Stimulated activated effector memory CD8-positive, alpha-beta T cell treated with anti-CD3 and anti-CD28 coated beads, Interleukin-12 subunit alpha, Interleukin-12 subunit beta, amount 100 ng/mL, for 72 hours (primary cell): ENCODE results near the gene CDK19.
"Not testable (repeated sequence)": the region's sequence is repeated elsewhere in the genome, so short reads cannot be mapped to it uniquely, and the experiment has no call there.

Source experiments
- ATAC-seq: fragments of 150-1000 bp; cut with Tn5 transposase; 2 replicates; pipeline ENCODE4 v1.10.0; 2021
- DNase-seq, 2 donors: peaks; one replicate each; pipeline ENCODE4 v3.0.0; 2021 to 2022; ENCODE audit warnings: low spot score in 2 of 2
- H3K27ac Mint-ChIP-seq: one replicate; pipeline ENCODE4 v1.8.0; 2022; ENCODE audit warnings: mild to moderate bottlenecking, mixed read lengths
- H3K36me3 Mint-ChIP-seq: one replicate; pipeline ENCODE4 v1.8.0; 2022; ENCODE audit warnings: mild to moderate bottlenecking, mixed read lengths
- H3K4me1 Mint-ChIP-seq: one replicate; pipeline ENCODE4 v1.8.0; 2022; ENCODE audit warnings: mixed read lengths
- H3K4me3 Mint-ChIP-seq: one replicate; pipeline ENCODE4 v1.8.0; 2022; ENCODE audit warnings: mild to moderate bottlenecking, mixed read lengths
- H3K9me3 Mint-ChIP-seq: one replicate; pipeline ENCODE4 v1.8.0; 2022; ENCODE audit warnings: mixed read lengths

CDK19 gene

DNA sequence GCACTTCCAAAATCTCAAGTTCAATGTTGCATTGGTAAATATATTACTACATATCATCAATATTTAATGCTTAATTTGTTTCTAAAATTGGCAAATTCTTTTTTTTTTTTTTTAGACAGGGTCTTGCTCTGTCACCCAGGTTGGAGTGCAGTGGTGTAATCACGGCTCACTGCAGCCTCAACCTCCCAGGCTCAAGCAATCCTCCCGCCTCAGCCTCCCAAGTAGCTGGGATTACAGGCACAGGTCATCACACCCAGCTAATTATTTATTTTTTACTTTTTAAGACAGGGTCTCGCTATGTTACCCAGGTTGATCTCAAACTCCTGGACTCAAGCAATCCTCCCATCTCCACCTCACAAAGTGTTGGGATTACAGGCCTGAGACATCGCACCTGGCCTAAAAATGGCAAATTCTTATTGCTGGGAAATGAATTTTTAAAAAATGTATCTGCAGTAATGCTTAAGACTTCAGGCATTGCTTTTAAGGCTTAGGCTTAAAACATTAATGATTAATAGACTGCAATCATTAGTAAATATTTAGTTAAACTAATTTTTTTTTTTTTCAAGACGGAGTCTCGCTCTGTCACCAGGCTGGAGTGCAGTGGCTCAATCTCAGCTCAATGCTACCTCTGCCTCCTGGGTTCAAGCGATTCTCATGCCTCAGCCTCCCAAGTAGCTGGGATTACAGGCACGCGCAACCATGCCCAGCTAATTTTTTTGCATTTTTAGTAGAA lies 61.2 kb downstream of the CDK19 start:
- not testable (repeated sequence) for DNase-seq, H3K27ac Mint-ChIP-seq, ATAC-seq, H3K4me3 Mint-ChIP-seq, H3K36me3 Mint-ChIP-seq, H3K9me3 Mint-ChIP-seq
- H3K4me1 Mint-ChIP-seq, result peaks cover 17% of the 10 kb centered on the region

DNA sequence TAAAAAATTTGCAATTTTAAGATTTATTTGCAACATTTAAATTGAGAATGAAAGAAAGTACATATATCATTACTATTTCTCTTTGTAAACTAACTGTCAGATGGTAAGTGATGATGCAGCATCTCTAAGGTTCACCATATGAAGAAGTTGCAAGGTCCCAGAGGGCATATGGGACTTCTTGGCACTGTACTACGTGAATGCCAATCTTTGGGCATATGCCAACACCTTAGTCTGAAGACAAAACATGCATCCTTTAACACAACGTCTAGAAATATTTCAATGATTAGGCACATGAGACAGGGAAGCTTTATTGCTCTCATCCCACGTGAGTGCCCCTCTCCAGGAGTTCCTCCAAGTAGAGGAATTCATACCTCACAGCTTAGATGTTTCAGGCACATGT lies 66.8 kb downstream of the CDK19 start:
- Mint-ChIP-seq H3K9me3 (no peaks in the 10 kb centered on the region), H3K4me3 (no peak overlapping the region), H3K36me3 (no peaks in the 10 kb centered on the region), H3K27ac (no peak overlapping the region), H3K4me1 (peaks cover 4% of the 10 kb centered on the region)
- DNase-seq (no peak), ATAC-seq (no peak)

DNA sequence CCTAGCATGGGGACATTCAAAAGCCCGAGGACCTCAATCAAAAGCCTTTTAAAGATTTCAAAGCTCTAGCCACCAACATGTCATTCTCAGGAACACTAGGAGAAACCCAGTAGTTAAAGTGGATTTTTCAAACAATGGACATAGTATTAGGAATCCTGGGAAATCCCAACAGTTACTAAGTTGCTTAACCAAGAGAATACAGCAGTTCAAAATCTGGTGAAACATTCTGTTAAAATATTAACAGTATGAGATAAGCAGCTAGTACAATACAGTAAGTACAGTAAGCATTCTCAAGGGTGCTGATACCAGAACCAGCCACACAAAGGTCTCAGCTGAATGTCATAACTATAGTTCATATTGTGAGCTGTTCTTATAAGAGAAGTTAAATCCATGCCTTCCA lies 68.6 kb downstream of the CDK19 start:
- ATAC-seq (no peak), DNase-seq (no peak)
- peaks cover 4% of the 10 kb centered on the region for H3K4me1 Mint-ChIP-seq
- peaks cover 10% of the 10 kb centered on the region for H3K9me3 Mint-ChIP-seq
- no peak overlapping the region for H3K27ac Mint-ChIP-seq
- H3K36me3 Mint-ChIP-seq, result no peaks in the 10 kb centered on the region
- H3K4me3 Mint-ChIP-seq, result no peak overlapping the region

DNA sequence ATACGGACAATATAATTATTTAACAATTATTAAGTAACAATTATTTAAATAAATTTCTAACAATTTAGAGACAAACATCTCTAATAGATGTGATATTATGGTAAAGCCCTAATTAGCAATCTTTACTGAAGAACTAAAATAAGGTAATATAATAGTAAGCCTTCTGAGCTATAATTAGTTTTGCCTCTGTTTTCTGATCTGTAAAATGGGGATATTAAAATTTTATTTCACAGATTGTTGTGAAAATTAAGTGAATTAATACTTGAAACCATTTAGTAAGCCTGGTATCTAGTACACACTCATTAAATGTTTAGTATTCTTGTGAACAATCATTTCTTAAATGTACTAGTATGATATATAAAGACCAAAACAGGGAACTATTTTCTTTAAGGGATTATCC lies 70.3 kb downstream of the CDK19 start:
- Mint-ChIP-seq H3K9me3 (peaks cover 18% of the 10 kb centered on the region), H3K27ac (no peak overlapping the region), H3K4me3 (no peak overlapping the region), H3K36me3 (no peaks in the 10 kb centered on the region), H3K4me1 (no peaks in the 10 kb centered on the region)
- no peak for DNase-seq
- no peak for ATAC-seq

DNA sequence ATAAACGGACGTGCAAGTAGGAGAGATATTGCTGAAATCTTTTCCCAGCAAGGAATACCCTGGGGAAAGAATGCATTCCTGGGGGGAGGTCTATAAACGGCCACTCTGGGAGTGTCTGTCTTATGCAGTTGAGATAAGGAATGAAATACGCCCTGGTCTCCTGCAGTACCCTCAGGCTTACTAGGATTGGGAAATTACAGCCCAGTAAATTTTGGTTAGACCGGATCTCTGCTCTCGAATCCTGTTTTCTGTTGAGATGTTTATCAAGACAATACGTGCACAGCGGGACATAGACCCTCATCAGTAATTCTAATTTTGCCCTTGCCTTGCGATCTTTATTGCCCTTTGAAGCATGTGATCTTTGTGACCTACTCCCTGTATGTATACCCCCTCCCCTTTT lies 72.7 kb downstream of the CDK19 start:
- H3K36me3 Mint-ChIP-seq, H3K4me3 Mint-ChIP-seq, DNase-seq, ATAC-seq, H3K27ac Mint-ChIP-seq, H3K4me1 Mint-ChIP-seq: not testable (repeated sequence)
- H3K9me3 Mint-ChIP-seq, result peaks cover 18% of the 10 kb centered on the region

DNA sequence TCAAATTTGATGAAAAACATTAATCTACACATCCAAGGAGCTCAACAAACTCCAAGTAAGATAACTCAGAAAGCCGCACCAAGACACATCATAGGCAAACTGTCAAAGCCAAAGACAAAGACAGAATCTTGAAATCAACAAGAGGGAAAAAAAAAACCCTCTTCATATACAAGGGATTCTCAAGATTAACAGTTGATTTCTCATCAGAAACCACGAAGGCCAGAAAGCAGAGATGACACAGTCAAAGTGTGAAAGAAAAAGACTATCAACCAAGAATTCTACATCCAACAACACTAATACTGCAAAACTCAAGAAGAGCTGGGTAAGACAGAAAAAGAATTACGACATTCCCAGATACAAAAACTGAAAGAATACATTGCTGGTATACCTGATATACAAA lies 73.8 kb downstream of the CDK19 start:
- peaks cover 18% of the 10 kb centered on the region for H3K9me3 Mint-ChIP-seq
- no peak overlapping the region for H3K27ac Mint-ChIP-seq
- ATAC-seq (peak; percentile 55), DNase-seq (no peak)
- no peak overlapping the region for H3K4me3 Mint-ChIP-seq
- H3K4me1 Mint-ChIP-seq, result peaks cover 5% of the 10 kb centered on the region
- no peaks in the 10 kb centered on the region for H3K36me3 Mint-ChIP-seq

DNA sequence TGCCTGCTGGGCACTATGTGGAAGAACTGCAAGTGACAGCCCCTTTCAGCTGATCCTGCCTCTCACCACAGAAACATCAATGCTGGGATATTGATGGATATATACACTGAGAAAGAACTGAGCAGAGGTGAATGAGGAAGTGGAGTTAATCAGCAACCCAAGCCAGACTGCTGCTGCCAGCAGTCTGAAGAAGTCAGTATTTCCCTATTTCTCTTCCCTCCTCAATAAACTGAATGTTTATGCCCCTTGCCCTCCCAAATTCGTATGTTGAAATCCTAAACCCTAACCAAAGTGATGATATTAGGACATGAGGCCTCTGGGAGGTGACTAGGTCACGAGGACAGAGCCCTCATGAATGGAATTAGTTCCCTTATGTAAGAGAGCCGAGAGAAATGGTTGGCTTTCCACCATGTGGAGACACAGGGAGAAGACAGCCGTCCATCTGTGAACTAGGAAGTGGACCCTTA lies 76.3 kb downstream of the CDK19 start:
- ATAC-seq, result no peak
- Mint-ChIP-seq H3K4me3 (no peak overlapping the region), H3K36me3 (no peaks in the 10 kb centered on the region), H3K27ac (no peak overlapping the region), H3K9me3 (peaks cover 18% of the 10 kb centered on the region), H3K4me1 (peaks cover 5% of the 10 kb centered on the region)
- no peak for DNase-seq

DNA sequence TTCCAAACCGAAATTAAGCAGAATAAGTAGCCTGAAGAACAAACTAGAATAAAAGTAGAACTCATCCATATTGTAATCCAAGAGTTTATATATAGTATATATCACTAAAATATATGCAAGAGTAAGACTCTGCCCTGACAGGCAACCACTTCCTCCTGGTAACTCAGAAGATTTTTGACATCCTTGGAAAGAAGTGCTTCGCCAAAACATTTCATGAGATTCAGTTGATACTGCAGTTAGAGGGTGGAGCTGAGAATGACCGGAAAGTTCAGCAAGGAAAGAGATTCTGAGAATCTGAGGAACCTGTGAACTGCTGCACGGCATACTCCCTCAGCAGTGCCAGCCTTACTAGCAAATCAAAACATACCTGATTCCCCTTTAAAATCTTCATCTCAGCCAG lies 79.6 kb downstream of the CDK19 start:
- peaks cover 5% of the 10 kb centered on the region for H3K4me1 Mint-ChIP-seq
- peaks cover 2% of the 10 kb centered on the region for H3K9me3 Mint-ChIP-seq
- H3K36me3 Mint-ChIP-seq, result no peaks in the 10 kb centered on the region
- no peak overlapping the region for H3K4me3 Mint-ChIP-seq
- DNase-seq, result no peak
- no peak overlapping the region for H3K27ac Mint-ChIP-seq
- ATAC-seq, result no peak

DNA sequence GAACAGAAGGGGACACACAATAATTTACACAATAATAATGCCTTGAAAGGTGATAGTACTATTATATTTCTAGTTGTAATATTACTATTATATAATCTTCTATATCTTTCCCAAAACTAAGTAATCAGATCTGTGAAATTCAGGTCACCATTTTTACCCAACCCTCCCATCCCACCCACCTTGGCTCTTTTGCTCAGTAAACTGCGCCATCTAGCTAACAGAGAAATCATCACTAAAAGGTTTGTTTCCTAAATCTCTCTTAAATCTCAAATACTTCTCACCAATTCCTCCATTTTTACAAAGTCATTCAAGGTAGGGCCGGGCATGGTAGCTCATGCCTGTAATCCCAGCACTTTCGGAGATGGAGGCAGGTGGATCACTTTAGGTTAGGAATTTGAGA lies 83.4 kb downstream of the CDK19 start:
- H3K9me3 Mint-ChIP-seq, result no peaks in the 10 kb centered on the region
- ATAC-seq, result no peak
- peaks cover 10% of the 10 kb centered on the region for H3K4me1 Mint-ChIP-seq
- no peak overlapping the region for H3K27ac Mint-ChIP-seq
- H3K36me3 Mint-ChIP-seq, result no peaks in the 10 kb centered on the region
- no peak overlapping the region for H3K4me3 Mint-ChIP-seq
- no peak for DNase-seq

DNA sequence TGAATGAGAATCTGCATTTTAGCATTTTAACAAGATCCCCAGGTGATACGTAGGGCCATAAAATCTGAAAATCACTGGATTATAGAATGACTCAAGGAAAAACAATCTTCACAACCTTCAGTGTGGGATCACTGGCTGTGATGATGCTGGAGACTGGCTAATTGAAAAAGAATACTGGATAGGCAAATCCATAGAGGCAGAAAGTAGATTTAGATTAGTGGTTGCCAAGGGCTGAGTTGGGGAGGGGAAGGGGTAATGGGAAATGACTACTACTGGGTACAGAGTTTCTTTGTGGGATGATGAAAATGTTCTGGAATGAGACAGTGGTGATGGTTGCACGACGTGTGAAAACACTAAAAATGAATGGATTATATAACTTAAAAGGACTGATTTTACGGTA lies 84.1 kb downstream of the CDK19 start:
- DNase-seq, result no peak

DNA sequence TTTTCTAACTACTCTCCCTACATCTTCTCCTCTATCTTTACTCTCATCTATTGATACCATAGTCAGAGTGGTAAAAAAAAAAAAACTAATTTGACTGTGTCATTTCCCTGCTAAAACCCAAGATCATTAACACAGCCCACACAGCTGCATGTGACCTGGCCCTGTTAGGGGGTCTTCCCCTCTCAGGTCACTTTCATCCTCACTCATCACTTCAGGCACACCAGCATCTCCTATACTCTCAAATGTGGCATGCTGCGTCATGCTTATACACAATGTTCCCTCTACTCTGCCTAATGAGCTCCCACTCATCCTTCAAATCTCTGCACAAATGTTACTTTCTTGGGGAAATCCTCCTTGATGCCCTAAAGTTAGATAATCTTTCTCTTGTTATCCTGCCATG lies 86.8 kb downstream of the CDK19 start:
- H3K36me3 Mint-ChIP-seq, result no peaks in the 10 kb centered on the region
- H3K4me1 Mint-ChIP-seq, result peaks cover 9% of the 10 kb centered on the region
- no peak overlapping the region for H3K27ac Mint-ChIP-seq
- no peaks in the 10 kb centered on the region for H3K9me3 Mint-ChIP-seq
- DNase-seq (no peak), ATAC-seq (peak; percentile 51)
- H3K4me3 Mint-ChIP-seq, result no peak overlapping the region

More for the DNA sequence above, 84.1 kb downstream of the CDK19 start:
- no peaks in the 10 kb centered on the region for H3K36me3 Mint-ChIP-seq
- H3K4me1 Mint-ChIP-seq, result peaks cover 9% of the 10 kb centered on the region
- no peak for ATAC-seq
- no peak overlapping the region for H3K27ac Mint-ChIP-seq
- H3K4me3 Mint-ChIP-seq, result no peak overlapping the region
- H3K9me3 Mint-ChIP-seq, result no peaks in the 10 kb centered on the region

DNA sequence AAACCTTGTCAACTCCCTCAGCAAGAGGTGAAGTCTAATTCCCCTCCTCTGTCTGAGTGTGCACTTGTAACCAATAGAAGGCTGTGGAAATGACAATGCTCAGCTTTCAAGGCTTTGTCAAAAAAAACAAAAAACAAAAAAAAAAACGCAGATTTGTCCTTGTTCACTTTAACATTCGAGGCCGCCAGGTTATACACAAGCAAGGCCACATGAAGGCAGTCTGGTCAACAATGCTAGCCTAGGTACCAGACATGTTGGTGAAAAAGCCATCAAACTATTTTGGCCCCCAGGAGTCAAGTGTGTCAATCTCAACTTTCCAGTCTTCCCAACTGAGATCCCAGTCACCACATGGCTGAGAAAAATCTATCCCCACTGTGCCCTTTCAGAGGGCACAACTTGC lies 92.3 kb downstream of the CDK19 start:
- no peak overlapping the region for H3K27ac Mint-ChIP-seq
- ATAC-seq (no peak), DNase-seq (no peak)
- H3K4me3 Mint-ChIP-seq, result no peak overlapping the region
- H3K4me1 Mint-ChIP-seq, result peaks cover under 1% of the 10 kb centered on the region
- no peaks in the 10 kb centered on the region for H3K36me3 Mint-ChIP-seq
- H3K9me3 Mint-ChIP-seq, result no peaks in the 10 kb centered on the region

DNA sequence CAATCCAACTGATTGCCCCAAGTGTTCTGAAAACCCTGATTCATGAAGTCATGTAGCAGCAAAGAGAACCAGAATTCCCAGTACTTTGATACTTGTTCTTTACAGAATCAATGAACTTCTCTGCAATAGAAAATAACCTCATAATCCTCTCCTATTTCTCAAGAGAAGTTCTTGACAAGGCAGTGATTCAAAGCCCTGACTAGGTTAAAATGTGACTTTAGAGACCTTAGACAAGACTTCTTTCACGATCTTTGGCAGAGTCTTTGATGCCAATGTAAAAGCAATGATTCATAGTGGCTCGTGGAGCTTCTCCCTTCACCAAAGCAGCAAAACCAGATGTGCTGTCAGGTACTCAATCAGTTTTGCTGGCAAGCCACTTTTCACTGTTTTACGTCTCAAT lies 95.2 kb downstream of the CDK19 start:
- H3K4me3 Mint-ChIP-seq, result no peak overlapping the region
- no peaks in the 10 kb centered on the region for H3K36me3 Mint-ChIP-seq
- no peak overlapping the region for H3K27ac Mint-ChIP-seq
- H3K9me3 Mint-ChIP-seq, result no peaks in the 10 kb centered on the region
- ATAC-seq, result no peak
- no peak for DNase-seq
- peaks cover 5% of the 10 kb centered on the region for H3K4me1 Mint-ChIP-seq

DNA sequence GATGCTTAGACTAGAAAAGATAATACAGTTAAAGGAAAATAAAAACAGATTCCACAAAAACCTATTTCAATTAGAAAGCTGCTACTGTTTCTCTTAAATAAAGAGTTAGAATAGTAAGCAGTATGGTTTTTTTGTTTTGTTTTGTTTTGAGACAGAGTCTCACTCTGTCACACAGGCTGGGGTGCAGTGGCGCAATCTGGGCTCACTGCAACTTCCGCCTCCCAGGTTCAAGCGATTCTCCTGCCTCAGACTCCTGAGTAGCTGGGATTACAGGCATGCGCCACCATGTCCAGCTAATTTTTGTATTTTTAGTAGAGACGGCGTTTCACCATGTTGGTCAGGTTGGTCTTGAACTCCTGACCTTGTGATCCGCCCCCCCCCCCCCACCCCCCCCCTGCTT lies 95.7 kb downstream of the CDK19 start:
- H3K4me1 Mint-ChIP-seq, H3K9me3 Mint-ChIP-seq, H3K36me3 Mint-ChIP-seq, H3K4me3 Mint-ChIP-seq, H3K27ac Mint-ChIP-seq, DNase-seq, ATAC-seq: not testable (repeated sequence)

DNA sequence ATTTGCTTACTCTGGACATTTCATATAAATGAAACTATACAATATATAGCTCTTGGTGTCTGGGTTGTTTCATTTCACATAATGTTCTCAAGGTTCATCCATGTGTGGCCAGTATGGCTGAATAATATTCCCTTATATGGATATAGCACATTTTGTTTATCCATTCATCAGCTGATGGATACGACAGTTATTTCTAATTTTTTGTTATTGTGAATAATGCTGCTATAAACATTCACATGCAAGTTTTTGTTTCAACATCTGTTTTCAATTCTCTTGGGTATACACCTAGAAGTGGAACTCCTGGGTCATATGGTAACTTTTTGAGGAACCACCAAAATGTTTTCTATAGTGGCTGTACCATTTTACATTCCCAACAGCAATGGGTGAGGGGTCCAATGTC lies 101.1 kb downstream of the CDK19 start:
- peaks cover 5% of the 10 kb centered on the region for H3K4me1 Mint-ChIP-seq
- H3K36me3 Mint-ChIP-seq, result peaks cover 5% of the 10 kb centered on the region
- no peak overlapping the region for H3K4me3 Mint-ChIP-seq
- DNase-seq (no peak), ATAC-seq (no peak)
- H3K9me3 Mint-ChIP-seq, result no peaks in the 10 kb centered on the region
- H3K27ac Mint-ChIP-seq, result no peak overlapping the region

DNA sequence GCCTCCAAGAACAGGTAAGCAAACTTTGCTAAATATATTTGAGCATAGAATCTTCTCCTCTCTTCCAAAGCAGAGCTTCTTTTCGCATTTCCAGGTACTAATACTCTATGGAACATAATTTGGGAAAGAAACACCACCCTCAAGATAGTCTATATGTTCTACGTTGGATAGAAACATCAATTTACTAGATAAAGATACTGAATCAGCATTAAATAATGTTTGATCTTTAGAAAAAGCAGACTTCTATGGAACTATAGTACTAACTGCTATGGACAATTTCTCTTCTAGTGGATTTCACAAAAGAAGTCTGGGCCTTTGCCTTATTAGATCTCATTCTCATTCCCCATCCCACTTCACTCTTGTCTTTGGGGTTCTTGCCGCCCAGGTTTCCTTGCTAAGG lies 103.0 kb downstream of the CDK19 start:
- H3K4me1 Mint-ChIP-seq, result peaks cover under 1% of the 10 kb centered on the region
- no peak for ATAC-seq
- DNase-seq, result no peak
- no peaks in the 10 kb centered on the region for H3K9me3 Mint-ChIP-seq
- H3K27ac Mint-ChIP-seq, result no peak overlapping the region
- H3K36me3 Mint-ChIP-seq, result peaks cover 5% of the 10 kb centered on the region
- H3K4me3 Mint-ChIP-seq, result no peak overlapping the region

DNA sequence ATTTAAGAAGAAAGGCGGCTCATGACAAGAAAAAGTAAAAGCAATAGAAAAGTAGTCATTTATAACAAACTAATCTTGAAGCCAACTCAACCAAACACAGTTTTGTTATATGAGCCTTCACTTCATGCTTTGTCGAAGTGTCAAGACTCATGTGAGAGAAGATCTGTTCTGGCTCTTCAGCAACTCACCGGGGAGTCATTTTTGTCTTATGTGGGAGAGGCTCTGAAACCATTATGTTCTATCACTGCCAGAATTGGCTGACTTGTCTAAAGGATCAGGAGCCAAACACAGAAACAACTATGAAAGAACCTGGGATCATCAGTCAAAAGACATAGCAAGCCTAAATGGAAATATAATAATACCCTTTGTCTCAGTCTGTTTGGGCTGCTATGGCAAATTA lies 105.2 kb downstream of the CDK19 start:
- Mint-ChIP-seq H3K9me3 (no peaks in the 10 kb centered on the region), H3K4me3 (no peak overlapping the region), H3K36me3 (peaks cover 5% of the 10 kb centered on the region), H3K27ac (no peak overlapping the region), H3K4me1 (no peaks in the 10 kb centered on the region)
- ATAC-seq (no peak), DNase-seq (no peak)
